ENCODE measurements around the gene ZNF263. TPM values are rescaled to one million over a fixed set of nuclear protein-coding genes. Genes with fewer than 3 reads are reported as not detected.

ZNF263 gene
- total RNA-seq, 1 experiment from 2014 or later = 53.5 TPM

DNA sequence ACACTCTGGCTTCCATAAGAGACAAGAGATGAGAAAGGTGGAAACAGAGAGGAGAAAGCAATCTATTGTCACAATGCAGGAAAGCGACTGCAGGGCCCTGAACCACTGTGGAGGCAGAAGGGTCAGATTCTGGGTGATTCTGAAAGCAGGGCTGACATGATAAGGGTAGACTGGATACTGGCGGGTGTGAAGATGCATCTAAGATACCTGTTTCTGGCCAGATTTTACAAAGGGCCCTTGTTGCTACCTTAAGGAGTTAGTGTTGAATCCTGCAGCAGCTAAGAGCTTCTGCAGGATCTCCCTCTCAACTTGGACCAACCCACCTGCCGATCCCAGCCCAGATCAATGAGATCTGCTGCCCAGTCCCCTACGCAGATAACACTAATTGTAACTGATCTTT is 20.8 kb upstream of the ZNF263 start:
- H3K9me3 ChIP-seq (ENCODE audit: control insufficient read depth, insufficient read depth, low read depth, low read length) = no peaks in the 10 kb centered on the region
- DNase-seq (ENCODE audit: low read depth, low spot score) (no peak), ATAC-seq (no peak)
- no TSS peak for BruUV-seq (replicated peaks)
- H3K4me1 ChIP-seq (ENCODE audit: control insufficient read depth, insufficient read depth, low read length) = peaks cover 8% of the 10 kb centered on the region; the same call in 1 of the 2 replicates
- POLR2A ChIA-PET = no interaction called here
- no peaks in the 10 kb centered on the region for H3K27me3 ChIP-seq (ENCODE audit: control insufficient read depth, insufficient read depth, low read length)
- in situ Hi-C loops (cut with HindIII; ENCODE audit: low pct_unique_long_range_greater_than_20kb, low sequenced_read_pairs) = no loop called here
- H3K27ac ChIP-seq (ENCODE audit: low read length) = no peak overlapping the region; the same call in 1 of the 2 replicates
- CTCF ChIA-PET = no interaction called here
- TF ChIP-seq, protein P1, sequence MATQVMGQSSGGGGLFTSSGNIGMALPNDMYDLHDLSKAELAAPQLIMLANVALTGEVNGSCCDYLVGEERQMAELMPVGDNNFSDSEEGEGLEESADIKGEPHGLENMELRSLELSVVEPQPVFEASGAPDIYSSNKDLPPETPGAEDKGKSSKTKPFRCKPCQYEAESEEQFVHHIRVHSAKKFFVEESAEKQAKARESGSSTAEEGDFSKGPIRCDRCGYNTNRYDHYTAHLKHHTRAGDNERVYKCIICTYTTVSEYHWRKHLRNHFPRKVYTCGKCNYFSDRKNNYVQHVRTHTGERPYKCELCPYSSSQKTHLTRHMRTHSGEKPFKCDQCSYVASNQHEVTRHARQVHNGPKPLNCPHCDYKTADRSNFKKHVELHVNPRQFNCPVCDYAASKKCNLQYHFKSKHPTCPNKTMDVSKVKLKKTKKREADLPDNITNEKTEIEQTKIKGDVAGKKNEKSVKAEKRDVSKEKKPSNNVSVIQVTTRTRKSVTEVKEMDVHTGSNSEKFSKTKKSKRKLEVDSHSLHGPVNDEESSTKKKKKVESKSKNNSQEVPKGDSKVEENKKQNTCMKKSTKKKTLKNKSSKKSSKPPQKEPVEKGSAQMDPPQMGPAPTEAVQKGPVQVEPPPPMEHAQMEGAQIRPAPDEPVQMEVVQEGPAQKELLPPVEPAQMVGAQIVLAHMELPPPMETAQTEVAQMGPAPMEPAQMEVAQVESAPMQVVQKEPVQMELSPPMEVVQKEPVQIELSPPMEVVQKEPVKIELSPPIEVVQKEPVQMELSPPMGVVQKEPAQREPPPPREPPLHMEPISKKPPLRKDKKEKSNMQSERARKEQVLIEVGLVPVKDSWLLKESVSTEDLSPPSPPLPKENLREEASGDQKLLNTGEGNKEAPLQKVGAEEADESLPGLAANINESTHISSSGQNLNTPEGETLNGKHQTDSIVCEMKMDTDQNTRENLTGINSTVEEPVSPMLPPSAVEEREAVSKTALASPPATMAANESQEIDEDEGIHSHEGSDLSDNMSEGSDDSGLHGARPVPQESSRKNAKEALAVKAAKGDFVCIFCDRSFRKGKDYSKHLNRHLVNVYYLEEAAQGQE (IDR thresholded peaks at IDR 0.05; ENCODE audit: insufficient read depth in 1 of 2, low read depth in 2 of 2, low read length in 1 of 2) = no peak
- TF ChIP-seq POLR2AphosphoS5 (IDR thresholded peaks at IDR 0.05; ENCODE audit: low read depth, low read length) = no peak
- no peak for TF ChIP-seq TCF7L2 (IDR thresholded peaks at IDR 0.05; ENCODE audit: low read depth, low read length)
- no peak for TF ChIP-seq SIN3A (IDR thresholded peaks at IDR 0.05; ENCODE audit: borderline replicate concordance, insufficient read depth, low read depth, low read length)
- TF ChIP-seq, protein P2, sequence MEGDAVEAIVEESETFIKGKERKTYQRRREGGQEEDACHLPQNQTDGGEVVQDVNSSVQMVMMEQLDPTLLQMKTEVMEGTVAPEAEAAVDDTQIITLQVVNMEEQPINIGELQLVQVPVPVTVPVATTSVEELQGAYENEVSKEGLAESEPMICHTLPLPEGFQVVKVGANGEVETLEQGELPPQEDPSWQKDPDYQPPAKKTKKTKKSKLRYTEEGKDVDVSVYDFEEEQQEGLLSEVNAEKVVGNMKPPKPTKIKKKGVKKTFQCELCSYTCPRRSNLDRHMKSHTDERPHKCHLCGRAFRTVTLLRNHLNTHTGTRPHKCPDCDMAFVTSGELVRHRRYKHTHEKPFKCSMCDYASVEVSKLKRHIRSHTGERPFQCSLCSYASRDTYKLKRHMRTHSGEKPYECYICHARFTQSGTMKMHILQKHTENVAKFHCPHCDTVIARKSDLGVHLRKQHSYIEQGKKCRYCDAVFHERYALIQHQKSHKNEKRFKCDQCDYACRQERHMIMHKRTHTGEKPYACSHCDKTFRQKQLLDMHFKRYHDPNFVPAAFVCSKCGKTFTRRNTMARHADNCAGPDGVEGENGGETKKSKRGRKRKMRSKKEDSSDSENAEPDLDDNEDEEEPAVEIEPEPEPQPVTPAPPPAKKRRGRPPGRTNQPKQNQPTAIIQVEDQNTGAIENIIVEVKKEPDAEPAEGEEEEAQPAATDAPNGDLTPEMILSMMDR (IDR thresholded peaks at IDR 0.05) = no peak
- H3K4me3 ChIP-seq (ENCODE audit: low read depth in 2 of 2, low read length in 2 of 2) = no peak overlapping the region
- intact Hi-C loops (cut with micrococcal nuclease; ENCODE audit: unreplicated experiment) = no loop called here
- H3K36me3 ChIP-seq (ENCODE audit: control insufficient read depth, insufficient read depth, low read length) = no peaks in the 10 kb centered on the region

DNA sequence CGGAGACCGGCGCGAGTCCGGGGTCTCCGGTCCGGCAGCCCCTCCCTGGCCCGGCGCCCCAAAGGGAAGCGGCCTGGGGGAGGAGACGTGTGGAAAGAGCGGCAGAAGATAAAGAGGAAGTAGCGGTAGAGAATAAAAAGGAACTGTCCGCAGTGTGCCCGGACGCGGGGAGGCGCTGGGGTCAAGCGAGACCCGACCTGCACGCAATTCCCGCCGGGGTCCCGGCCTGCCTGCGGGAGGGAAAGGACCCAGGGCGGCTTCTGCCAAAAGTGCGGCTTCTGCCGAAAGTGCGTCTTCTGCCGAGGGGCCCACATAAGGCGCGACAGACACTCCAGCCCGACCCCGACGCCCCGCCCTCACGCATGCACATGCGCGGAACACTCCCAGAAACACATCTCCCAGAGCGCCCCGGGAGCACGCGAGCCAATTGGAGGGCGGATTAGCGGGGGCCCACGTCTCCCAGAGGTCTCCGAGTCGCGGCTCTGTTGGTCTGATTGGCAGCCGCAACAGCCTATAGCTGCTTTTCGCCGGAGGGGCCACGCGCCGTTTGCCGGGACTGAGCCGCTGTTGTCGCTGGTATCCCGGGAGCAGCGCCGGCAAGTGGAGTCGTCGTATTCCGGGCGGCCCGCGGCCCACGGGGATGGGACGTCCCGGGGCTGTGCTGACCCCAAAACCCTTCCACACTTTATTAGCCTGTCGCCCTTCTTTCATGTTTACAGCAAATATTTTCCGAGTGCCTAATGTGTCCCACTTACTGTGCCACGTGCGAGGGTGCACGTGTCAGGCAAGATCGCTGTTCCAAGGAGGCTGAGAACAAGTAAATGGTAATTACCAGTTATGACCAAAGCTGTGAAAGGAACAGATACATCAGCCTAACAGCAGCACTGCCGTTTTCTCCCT is 18.9 kb upstream of the ZNF263 start:
- intact Hi-C loops (cut with micrococcal nuclease; ENCODE audit: unreplicated experiment) = no loop called here
- Histone ChIP-seq H3K27me3 (ENCODE audit: control insufficient read depth, insufficient read depth, low read length) (no peaks in the 10 kb centered on the region), H3K9me3 (ENCODE audit: control insufficient read depth, insufficient read depth, low read depth, low read length) (no peaks in the 10 kb centered on the region), H3K4me1 (ENCODE audit: control insufficient read depth, insufficient read depth, low read length) (peaks cover 8% of the 10 kb centered on the region; the same call in 1 of the 2 replicates), H3K4me3 (ENCODE audit: low read depth in 2 of 2, low read length in 2 of 2) (peak overlapping the region; percentile 77 to 92), H3K36me3 (ENCODE audit: control insufficient read depth, insufficient read depth, low read length) (no peaks in the 10 kb centered on the region), H3K27ac (ENCODE audit: low read length) (peak overlapping the region; percentile 98)
- DNase-seq (ENCODE audit: low read depth, low spot score) (peak; percentile 83), ATAC-seq (peak; percentile 97)
- in situ Hi-C loops (cut with HindIII; ENCODE audit: low pct_unique_long_range_greater_than_20kb, low sequenced_read_pairs) = no loop called here
- no TSS peak for BruUV-seq (replicated peaks)
- ChIA-PET POLR2A (interaction anchor here (0.6 kb wide), 1 partner anchor 105 kb away, joined by 6 read pairs; no protein-coding TSS in a partner anchor), CTCF (no interaction called here)
- TF ChIP-seq TCF7L2 (IDR thresholded peaks at IDR 0.05; ENCODE audit: low read depth, low read length) = peak; percentile 77
- TF ChIP-seq SIN3A (IDR thresholded peaks at IDR 0.05; ENCODE audit: borderline replicate concordance, insufficient read depth, low read depth, low read length) = peak; percentile 51; the same call in 1 of the 2 replicates
- TF ChIP-seq POLR2AphosphoS5 (IDR thresholded peaks at IDR 0.05; ENCODE audit: low read depth, low read length) = peak; percentile 88
- TF ChIP-seq, protein P2 (IDR thresholded peaks at IDR 0.05) = no peak
